ENCODE data around the gene PHLPP2.

- TF ChIP-seq CTCF (IDR thresholded peaks at IDR 0.05; ENCODE audit: low read depth, low read length) (no peak), POLR2A (IDR thresholded peaks at IDR 0.05; ENCODE audit: extremely low read depth, insufficient read length) (no peak)
Measured at GRCh38 chr16:71626018-71626857, 98.3 kb downstream of the PHLPP2 start, which contains the start of gene MARVELD3.
